NOMO-1 treated with dmso at 0.1 percent for 144 hours (cell line): Measurements from ENCODE around the gene SLC7A6OS.

Experiments used
- DNase-seq: peaks from one replicate; lab custom pipeline; 2025; ENCODE audit not compliant: unreplicated experiment; lab: John Stamatoyannopoulos, UW

The SLC7A6OS gene

DNA sequence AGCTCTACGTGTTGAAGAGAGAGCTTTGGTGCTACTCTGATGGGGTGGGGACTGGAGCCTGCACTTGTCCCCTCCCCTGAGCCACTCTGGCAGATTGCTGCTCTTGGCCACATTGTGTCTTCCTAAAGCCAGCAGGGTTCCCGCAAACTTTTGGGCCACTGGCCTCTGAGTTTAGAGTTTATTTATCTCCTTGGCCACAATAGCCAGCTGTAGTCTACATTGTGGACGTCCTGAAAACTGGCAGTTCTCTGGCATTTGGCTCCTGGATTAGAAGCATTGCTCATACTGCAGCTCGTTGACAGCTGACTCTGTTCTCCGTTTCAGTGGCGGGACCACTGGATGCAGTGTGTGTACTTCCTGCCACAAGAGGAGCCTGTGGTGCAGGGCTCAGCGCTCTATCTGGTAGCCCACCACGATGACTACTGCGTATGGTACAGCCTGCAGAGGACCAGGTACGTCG, 34.6 kb upstream of the SLC7A6OS start:
- no peak for DNase-seq

GRCh38 chr16:68344252-68344651, 33.5 kb upstream of the SLC7A6OS start:
- DNase-seq = no peak

DNA sequence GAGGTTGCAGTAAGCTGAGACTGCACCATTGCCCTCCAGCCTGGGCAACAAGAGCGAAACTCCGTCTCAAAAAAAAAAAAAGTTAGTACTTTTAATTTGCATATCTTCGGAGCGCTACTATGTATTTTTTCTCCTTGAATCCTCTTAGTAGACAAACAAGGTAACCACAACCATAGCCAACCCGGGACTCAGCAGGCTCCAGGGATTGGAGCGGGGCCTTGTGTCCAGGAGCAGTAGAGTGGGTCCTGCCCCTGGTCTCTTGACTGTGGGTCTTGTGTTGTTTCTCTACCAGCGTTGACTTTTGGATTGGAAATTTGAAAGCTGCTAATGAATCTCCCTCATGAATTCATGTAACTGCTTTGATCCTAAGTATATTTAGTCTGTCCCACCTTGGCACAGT, 32.4 kb upstream of the SLC7A6OS start:
- no peak for DNase-seq

DNA sequence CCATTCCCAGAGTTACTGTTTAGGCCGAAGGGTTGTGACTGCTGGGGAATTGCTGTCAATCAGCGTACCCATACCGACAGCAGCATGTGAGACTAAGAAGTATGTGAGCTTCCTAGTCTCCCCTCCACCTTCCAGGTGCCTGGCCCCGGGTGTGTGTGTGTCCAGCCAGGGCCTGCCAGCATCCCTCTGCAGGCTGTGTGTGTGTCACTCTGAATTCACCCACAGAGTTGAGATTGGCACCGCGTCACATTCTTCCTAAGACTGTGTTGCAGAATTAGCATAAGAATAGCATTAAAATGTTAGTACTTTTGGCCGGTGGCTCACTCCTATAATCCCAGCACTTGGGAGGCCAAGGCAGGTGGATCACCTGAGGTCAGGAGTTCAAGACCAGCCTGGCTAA, 31.9 kb upstream of the SLC7A6OS start:
- no peak for DNase-seq

GRCh38 chr16:68339214-68339613, 28.5 kb upstream of the SLC7A6OS start:
- DNase-seq = no peak

- no peak for DNase-seq
These were observed 27.8 kb upstream of the SLC7A6OS start for GRCh38 chr16:68338326-68339119.

DNA sequence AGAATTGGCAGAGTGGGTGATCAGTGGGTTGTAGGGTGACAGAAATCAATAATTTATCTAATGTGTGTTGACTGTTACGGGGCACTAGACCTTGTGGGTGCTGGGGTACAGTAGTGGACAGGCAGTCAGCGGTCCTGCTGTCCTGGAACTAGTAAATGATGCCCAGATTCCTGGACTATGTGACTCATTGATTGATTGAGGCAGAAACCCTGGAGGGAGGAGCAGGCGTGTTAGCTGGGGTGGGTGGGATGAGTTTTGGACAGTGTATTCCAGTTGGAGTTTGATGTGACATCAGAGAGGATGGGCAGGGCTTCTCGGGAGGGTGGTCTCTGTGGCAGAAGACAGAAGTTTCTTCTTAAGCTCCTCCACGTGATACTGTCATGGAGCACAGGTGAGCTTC, 24.4 kb upstream of the SLC7A6OS start:
- no peak for DNase-seq

DNA sequence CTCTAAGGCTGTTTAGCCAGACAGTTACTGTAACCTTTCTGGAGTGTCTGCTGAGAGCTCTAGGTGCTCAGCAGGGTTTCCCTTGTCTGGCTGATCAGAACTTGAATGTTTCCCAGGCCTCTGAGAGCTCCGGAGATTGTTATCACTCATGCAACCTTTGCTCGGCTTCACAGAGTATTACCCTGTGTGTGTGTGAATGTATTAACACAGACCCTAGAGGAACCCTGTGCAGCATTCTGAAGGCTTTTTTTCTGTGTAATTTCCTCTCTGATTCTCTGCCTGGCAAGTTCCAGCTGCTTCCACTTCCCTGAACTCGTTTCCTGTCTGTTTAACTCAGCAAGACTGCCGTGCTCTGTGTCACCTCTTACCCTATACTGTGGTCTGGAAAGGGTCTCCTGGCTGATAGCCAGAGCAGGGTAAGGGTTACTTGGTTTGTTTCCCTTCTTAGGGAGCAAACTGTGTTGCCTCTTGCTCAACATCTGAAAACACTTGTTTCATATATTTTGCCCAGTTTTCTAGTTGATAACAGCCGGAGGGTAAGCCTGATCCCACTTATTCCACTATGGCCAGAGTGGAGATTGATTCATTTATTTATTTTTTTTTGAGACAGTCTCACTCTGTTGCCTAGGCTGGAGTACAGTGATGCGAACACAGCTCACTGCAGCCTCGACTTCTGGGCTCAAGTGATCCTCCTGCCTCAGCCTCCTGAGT, 21.8 kb upstream of the SLC7A6OS start:
- peak; percentile 79 for DNase-seq

DNA sequence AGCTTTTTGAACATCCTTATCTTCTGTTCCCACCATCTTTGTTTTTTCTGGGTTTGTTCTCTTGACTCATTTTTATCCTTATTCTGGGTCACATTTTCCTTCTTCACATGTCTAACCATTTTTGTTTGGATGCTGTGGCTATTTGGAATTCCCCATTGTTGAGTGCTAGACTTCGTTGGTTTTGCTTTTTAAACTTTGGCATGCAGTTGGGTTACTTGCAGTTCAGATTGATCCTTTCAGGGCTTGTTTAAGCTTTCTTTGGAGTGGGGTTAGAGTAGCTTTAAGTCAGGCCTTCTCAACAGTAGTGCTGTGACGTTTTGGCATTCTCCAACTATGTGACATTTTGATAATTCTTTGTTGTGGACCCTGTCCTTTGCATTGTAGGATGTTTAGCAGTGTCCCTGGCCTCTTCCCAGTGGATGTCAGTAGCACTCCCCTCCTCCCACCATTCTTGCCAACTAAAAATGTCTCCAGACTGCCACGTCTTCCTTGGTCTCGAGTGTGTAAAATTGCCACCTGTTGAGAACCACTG, 21.2 kb upstream of the SLC7A6OS start:
- no peak for DNase-seq

GRCh38 chr16:68328860-68329390, 18.2 kb upstream of the SLC7A6OS start:
- DNase-seq = no peak

- DNase-seq = peak; percentile 73
These were observed 17.6 kb upstream of the SLC7A6OS start for GRCh38 chr16:68328151-68328859.

- DNase-seq = no peak
These were observed 14.1 kb upstream of the SLC7A6OS start for GRCh38 chr16:68324780-68325357.

GRCh38 chr16:68324336-68324735, 13.6 kb upstream of the SLC7A6OS start:
- DNase-seq = no peak

DNA sequence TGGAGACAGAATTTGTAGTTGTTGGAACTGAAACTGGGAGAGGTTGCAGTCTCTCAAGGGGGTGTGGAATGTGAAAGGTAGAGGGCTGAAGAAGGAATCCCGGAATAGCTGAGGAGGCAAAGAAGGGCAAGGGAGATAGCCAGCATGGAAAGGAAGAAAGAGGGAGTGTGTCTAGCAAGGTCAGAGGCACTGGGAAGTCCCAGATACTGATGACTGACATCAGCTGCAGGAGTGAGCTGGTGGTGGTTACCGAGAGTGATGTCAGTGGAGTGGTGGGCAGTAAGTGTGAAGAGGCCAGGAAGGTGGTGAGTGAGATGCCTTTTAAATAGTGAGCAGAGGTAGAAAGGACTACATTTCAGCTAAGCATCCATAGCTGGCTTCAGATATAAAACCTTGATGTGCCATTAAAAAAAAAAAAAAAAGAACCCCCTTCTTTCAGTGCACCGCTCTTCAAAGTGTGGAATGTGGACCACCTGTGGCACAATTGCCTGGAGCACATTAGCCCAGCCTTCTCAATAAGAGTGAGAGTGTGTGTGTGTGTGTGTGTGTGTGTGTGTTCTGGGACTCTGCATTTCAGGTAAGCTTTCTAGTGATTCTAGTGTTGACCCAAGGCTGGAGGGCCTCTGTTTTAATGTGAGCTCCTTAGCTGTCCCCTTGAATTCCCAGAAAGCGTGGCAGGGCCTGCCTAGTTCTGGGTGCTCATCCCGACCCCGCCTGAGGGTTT, 8.6 kb upstream of the SLC7A6OS start:
- DNase-seq = no peak

DNA sequence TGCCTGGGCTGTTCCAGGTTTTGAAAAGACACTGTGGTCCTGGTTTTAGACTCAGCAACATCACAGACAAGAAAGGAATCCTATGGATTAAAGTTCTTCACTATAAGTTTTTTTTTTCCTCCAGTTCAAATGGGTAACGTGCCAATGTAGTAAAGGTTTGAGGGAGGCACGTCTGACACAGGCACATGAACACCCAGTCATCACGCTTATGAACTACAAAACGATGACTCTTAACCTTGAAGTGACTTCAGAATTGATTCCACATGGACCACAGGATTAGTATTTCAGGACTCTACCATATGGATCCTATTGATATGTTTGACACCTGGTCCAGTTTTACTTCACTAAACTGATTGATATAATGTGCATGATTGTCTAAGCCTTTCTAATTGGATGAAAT, 2.4 kb upstream of the SLC7A6OS start:
- no peak for DNase-seq

- DNase-seq = no peak
These were observed 341 bp downstream of the SLC7A6OS start for GRCh38 chr16:68310437-68310773.

- DNase-seq = no peak
These were observed 947 bp downstream of the SLC7A6OS start for GRCh38 chr16:68309799-68310198.

DNA sequence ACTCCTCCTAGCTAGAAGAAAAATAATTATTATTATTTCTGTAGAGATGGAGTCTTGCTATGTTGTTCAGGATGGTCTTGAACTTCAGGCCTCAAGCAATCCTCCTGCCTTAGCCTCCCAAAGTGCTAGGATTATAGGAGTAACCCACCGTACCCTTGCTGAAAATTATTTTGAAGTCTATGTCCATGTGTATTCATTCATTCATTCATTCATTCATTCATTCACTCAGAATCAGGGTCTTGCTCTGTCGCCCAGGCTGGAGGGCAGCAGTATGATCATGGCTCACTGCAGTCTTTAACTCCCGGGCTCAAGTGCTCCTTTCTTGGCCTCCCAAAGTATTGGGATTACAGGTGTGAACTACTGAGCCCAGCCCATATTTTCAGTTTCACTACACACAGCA, 4.1 kb downstream of the SLC7A6OS start:
- no peak for DNase-seq

GRCh38 chr16:68300734-68301459, 9.8 kb downstream of the SLC7A6OS start:
- DNase-seq = no peak
